Right ventricle myocardium superior (tissue), 1 donor: ENCODE data around the gene SCN2B. TPM values are rescaled to one million over a fixed set of nuclear protein-coding genes. Genes with fewer than 3 reads are reported as not detected.
"Not testable (repeated sequence)": the region's sequence is repeated elsewhere in the genome, so short reads cannot be mapped to it uniquely, and the experiment has no call there.

Source experiments
- ATAC-seq: fragments of 200-7000 bp; cut with Tn5 transposase; one replicate; pipeline ENCODE4 v1.9.1; 2020; ENCODE audit warnings: mild to moderate bottlenecking; ENCODE audit not compliant: poor library complexity
- DNase-seq: peaks from one replicate; pipeline ENCODE4 v3.0.0-alpha.2; 2020
- intact Hi-C: fragments of 100-400 bp; cut with DNase I; formaldehyde crosslinking; loops from one replicate; pipeline ENCODE4 v1.11.2; 2022
- total RNA-seq: library from RNA; stranded (reverse); fragmentation: NEBNext Ultra II Directional; extraction: Animal tissue kit (Norgen Biotek cat#: 25700); gene quantifications from one replicate; pipeline ENCODE4 v1.2.1, GENCODE V29; 2021
- donor health status: DM: no; HTN: yes; CAD: no; lungs with severe emphysema.

The SCN2B gene
- total RNA-seq, 1 donor from 2014 or later, result 17.6 TPM

DNA sequence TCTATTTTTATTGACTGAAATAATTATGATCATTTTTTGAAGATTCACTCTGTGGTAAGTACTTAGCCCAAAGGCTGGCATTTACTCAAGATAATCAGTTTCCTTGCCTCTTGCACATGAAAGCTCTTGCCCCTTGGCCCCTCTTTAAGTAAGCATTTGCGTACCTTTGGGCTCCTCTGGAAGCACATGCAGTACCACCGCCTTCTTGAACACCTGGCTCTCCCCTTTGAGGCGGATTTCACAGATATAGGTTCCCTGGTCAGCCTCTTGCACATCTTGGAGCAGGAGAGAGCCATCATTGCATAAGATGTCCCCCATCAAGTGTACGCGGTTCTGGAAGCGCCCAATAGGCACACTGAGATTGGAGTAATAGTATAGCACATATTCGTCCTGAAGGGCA lies 33.9 kb upstream of the SCN2B start:
- ATAC-seq, result no peak
- no peak for DNase-seq
- intact Hi-C loops, result no loop called here

DNA sequence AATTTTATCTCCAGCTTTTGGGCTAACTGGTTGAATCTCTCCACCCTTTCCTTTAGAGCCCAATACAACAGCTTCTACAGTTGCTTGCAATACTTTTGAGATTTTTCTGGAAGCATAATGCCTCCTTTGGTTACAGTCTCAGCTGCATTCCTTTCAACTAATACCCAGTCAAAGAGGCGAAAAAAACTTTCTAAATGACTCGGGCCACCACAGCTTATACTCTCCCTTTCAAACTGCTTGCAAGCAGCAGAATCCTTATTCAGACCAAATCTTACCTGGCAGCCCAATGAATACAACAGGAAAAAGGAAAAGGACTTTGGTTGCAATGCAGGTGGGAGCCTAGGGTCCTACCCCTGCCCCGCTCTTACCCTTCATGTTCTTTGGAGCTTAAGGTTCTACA lies 32.6 kb upstream of the SCN2B start:
- intact Hi-C loops, result no loop called here
- ATAC-seq (no peak), DNase-seq (no peak)

DNA sequence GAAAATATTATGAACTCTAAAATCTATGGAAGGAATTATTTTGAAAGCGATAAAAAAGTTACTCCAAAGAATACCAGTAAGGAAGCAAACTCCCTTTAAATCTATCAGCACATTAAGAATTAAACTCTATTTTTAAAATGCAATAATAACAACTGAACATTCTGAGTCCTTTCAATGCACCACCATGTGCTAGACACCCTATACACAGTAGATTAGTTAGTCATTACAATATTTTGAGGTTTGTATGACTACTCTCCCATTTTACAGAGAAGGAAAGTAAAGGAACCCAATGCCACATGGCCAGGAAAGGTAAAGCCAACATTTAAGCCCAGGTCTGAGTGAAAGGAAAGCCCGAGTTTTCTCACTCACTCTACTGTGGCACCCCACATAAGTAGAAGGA lies 30.6 kb upstream of the SCN2B start:
- intact Hi-C loops, result no loop called here
- DNase-seq (no peak), ATAC-seq (no peak)

DNA sequence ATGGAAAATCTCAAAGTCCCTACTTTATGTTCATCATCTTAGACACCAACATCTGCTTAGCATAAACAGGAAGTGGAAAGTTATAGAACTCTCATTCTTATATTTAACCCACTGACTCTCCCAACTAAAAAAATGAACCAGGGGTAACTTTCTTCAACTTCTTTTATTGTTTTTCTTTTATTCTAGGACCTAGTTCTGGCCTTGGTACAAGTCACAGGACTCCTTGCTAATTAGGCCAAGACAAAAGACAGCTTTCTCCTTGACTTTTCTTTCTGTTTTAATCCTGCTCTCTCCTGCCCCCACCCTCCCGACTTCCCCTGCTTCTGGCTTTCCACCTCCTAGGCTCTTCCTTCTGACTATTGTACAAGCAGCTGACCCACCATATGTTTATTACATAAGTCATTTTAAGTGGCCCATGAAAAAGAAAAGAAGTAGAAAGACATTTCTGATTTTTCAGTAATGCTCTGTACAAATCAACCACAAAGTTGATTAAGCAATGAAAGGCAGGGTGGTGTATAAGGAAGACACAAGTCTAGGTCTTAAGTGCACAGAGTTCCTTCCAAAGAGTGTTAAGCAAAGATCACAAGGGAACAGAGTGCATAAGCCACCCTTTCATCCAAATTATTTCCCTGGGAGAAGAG lies 30.1 kb upstream of the SCN2B start:
- intact Hi-C loops, result no loop called here
- DNase-seq (no peak), ATAC-seq (peak; percentile 51)

DNA sequence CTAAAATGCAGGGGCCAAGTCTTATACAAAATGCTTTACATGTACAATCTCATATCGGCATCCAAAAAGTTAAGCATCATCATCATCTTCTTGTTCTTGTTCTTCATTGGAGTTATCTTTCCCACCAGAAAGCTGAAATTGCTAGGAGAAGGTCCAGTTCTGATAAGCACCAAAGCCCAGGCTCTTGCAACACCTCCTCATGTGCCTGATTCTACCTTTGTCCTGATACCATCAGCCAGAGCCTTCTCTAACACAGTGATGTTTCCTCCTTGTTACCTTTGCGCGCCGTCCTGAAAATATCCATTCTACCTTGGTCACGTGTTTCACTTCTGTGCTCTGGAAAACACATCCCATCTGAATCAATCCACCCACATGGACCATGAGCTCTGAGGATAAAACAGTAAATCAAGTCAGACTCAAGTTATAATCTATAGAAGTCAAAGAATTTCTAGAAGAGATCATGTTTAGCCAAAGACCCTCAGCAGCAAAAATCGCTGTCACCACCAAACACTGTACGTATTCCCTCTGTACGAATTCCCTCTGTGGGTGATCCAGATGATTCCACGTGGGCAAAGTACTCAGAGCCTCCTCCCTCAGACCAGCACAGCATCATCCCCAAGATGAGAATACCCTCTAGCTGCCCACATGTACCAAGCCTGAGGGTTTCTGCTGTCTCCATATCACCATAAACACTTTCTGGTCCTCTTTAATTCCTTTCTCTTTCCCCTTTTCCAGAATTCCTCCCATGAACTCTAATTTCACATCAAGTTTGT lies 29.4 kb upstream of the SCN2B start:
- DNase-seq, result no peak
- no peak for ATAC-seq
- intact Hi-C loops, result no loop called here

DNA sequence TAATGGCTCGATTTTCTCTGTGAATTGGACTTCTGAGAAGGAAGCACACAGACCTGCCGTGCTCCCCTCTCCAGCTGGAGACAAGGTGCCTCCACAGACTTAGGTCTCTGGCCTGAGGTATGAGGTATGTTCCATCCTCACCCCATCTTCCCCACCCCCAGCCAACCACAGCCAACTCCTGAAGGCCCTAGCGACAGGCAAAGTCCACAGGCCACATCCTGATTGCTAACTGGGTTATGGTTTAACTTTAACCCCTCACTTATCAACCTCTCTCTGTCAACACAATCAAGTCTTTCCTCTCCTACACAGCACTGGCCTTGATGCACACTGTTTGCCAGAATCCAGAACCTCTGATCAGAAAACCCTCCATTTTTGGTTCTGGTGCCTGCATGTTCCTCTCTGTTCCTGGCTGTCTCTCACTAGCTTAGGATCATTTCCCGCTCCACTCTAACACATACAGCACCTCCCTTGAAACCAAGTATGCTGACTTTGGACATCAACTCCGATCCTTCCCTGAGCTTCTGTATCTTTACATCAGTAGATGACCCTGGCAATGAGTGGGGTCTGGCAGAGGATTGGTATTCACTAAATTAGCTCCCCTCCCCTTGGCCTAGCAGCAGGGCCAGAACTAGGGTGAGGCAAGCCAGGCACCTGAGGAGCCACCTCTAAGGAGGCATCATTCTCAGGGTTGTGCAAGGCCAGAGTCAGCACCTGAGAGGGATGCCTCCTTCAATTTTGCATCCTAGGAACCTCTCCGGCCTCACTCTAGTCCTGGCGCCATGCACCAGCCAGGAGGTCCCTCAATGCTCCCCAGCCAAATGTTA lies 26.4 kb upstream of the SCN2B start:
- intact Hi-C loops, result loop anchor here (5.0 kb wide), 1 partner anchor 84 kb away; no protein-coding TSS in a partner anchor
- ATAC-seq (no peak), DNase-seq (no peak)

DNA sequence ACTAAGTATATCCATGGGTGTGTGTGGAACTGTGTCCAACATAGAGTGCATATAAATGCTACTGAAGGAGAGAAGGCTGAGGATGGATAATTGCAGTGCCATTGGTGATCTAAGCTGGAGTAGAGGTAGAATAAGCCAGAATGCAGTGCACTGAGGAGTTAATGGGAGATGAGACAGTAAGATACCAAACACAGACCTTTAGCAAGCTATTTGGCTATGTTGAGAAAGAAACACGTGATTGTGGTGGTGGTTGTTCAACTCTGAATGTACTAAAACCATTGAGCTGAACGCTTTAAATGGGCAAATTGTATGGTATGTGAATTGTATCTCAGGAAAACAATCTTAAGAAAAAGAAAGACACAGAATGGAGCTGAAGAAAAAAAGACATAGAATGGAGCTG lies 25.5 kb upstream of the SCN2B start:
- intact Hi-C loops, result loop anchor here (5.0 kb wide), 1 partner anchor 85 kb away; no protein-coding TSS in a partner anchor
- no peak for ATAC-seq
- DNase-seq, result no peak

DNA sequence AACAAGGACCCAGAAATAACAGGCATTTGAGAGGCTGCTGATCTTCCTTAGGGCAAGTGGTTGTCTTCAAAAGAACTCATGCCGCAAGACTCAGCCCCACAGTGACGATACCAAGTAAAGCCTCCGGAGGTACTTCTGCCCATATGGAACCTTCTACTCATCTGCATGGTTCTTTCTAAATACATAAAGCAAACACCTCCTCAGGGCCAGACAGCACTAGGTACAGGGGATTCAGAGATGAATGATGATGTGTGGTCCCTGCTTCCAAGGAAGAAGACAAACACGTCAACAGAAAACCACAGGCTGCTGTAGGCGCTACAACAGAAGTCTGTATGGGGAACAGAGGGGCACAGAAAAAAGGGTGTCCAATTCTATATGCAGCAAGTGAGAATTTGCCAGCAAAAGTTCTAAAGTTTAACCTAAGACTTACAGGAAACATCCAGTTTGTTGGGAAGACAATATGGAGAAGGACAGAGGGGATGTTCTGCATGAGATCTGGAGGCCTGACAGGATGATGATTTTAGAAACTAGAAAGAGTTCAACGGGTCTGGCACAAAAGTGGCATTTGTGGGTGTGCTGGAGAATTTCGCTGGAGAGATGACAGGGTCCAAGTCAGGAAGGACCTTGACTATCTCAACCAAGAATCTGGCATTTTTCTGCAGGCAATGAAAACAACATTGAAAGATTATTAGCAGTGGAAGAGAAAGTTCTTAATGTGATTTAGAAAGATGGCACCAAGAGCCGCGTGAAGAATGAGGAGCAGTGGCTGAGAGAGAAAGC lies 24.7 kb upstream of the SCN2B start:
- ATAC-seq (no peak), DNase-seq (no peak)
- intact Hi-C loops, result loop anchor here (5.0 kb wide), 1 partner anchor 86 kb away; no protein-coding TSS in a partner anchor

DNA sequence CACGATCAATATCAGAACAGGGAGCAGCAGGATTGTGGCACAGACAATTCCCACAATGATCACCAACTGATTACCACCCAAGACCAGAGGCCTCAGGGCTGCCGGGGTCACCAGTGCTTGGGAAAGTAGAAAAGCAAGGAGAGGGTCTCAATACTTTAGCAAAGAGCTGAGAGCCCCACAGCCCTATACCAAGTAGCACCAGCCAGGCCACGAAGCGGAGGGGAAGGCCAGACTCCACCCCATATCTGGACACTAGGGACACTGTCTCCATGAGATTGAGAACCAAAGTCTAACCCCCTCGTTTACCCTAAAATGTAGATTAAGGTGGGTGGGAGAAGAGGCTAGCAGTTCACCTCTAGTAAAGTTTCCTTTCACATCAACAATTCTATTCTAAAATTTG lies 24.1 kb upstream of the SCN2B start:
- intact Hi-C loops, result loop anchor here (5.0 kb wide), 1 partner anchor 87 kb away; no protein-coding TSS in a partner anchor
- no peak for DNase-seq

DNA sequence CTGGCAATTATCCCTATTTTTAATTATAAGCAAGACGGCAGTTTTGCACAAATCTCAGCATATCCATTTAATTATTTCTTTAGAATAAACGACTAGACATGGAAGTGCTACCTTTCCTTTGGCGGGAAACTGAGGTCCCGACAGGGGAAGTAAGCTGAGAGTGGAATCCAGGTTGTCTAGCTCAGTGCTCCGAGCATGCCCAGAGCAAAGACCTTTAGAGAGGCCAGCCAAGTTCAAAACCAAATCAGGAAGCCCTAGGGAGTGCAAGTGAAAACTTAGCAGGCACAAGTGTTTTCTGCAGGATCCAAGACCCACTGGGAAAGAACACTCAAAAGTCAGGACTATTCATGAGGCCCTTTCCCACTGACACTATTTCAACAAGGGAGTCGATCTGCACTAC lies 22.7 kb upstream of the SCN2B start:
- intact Hi-C loops, result loop anchor here (5.0 kb wide), 1 partner anchor 153 kb away; no protein-coding TSS in a partner anchor
- DNase-seq, result no peak
- no peak for ATAC-seq

More for the DNA sequence above, 24.1 kb upstream of the SCN2B start:
- ATAC-seq, result no peak

DNA sequence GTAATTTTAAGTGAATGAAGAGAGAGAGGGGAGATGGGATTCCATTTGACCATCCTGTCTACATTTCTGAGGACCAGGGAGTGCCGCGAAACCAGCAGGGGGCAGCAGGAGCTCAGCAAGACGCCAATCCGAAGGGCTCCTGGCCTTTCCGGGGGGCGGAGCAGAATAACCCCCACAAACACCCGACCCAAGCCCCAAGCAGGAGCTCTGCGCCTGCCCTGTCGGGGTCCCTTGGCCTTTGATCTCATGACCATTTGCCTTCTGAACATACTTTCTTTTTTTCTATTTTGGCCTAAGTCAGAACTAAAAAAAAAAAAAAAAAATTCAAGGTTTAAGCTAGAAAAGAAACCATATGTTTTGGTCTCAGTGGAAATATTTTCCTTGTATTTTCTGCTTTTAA lies 21.9 kb upstream of the SCN2B start:
- intact Hi-C loops, result loop anchor here (5.0 kb wide), 1 partner anchor 154 kb away; no protein-coding TSS in a partner anchor
- DNase-seq (peak; percentile 90), ATAC-seq (peak; percentile 66)

DNA sequence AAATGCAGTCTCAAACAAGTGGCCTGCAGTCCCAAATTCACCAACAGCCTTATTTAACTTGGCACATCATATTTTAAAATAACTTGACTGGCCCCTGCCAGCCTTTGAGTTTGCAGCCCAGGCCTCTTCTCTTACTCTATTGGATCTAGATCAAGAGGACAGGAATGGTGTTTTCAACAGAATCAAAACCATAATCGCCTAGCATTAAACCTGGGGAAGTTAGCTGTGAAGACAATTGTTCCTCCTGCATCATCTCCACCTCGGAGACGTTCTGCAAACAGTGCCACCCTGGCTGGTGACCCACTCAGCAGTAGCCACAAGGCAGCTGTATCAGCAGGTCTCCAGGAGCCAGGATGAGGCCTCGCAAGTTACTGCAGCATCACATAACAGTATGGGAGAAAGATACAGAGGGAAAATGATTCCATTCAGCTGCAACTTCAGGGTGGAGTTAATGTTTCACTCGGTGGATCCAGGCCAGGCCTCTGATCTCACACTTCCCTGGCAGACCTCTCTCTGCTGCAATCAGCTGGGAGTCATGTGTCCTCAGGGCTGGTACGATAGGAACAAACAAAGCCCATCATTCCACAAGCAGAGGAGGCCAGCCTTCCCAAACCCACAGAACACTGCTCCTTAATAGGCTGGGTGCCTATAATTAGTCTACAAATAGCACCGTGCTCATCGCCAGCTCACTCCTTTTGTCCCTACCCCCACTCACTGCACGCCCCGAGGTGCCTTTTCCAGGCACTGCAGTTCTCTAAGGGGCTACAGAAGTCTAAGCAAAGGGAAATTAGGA lies 18.6 kb upstream of the SCN2B start:
- peak; percentile 86 for DNase-seq
- intact Hi-C loops, result loop anchor here (5.0 kb wide), 1 partner anchor 157 kb away; no protein-coding TSS in a partner anchor
- peak; percentile 95 for ATAC-seq

DNA sequence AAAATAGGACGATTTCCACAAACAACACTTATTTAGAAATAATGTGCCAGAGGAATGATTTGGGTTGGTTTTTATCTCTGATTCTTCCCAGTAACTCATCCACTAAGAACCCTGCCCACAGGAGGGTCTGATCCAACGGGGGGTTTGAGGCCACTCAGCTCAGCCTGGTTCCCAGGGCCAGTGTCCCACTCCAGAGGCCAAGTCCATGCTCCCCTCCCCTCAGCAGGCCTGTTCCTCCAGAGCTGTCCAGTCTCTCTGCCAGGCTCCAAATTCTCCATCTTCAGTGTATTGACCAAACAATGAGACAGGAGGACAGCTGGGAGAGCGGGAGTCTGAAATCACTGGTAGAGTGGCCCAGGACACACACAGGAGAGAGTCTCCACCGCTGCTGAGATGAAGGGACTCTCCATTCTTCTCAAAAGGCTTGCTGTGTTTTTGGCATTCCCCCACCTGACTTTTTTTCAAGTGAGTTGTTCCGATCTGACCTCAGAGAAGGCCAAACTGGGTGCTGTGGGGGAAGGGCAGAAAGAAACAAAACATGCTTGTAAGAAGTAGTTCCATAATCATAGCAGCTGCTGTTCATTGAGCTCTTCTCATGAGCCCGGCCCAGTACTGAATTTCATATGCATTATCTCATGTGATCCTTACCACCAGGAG lies 17.6 kb upstream of the SCN2B start:
- DNase-seq, result no peak
- peak; percentile 3 for ATAC-seq
- intact Hi-C loops, result no loop called here

DNA sequence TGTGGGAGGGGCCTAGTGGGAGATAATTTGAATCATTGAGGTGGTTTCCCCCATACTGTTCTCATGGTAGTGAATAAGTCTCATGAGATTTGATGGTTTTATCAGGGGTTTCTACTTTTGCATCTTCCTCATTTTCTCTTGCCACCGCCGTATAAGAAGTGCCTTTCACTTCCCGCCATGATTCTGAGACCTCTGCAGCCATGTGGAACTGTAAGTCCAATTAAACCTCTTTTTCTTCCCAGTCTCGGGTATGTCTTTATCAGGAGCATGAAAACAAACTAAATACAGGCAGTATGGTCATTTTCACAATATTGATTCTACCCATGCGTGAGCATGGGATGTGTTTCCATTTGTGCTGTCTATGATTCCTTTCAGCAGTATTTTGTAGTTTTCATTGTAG lies 16.4 kb upstream of the SCN2B start:
- ATAC-seq, DNase-seq, intact Hi-C loops: not testable (repeated sequence)

DNA sequence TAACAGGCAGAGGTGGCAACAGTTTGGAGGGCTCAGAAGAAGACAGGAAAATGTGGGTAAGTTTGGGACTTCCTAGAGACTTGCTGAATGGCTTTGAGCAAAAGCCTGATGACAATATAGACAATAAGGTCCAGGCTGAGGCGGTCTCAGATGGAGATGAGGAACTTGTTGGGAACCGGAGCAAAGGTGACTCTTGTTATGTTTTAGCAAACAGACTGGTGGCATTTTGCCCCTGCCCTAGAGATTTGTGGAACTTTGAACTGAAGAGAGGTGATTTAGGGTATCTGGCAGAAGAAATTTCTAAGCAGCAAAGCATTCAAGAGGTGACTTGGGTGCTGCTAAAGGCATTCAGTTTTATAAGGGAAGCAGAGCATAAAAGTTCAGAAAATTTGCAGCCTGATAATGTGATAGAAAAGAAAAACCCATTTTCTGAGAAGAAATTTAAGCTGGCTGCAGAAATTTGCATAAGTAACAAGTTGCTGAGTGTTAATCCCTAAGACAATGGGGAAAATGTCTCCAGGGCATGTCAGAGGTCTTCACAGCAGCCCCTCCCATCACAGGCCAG lies 14.6 kb upstream of the SCN2B start:
- ATAC-seq, intact Hi-C loops, DNase-seq: not testable (repeated sequence)

DNA sequence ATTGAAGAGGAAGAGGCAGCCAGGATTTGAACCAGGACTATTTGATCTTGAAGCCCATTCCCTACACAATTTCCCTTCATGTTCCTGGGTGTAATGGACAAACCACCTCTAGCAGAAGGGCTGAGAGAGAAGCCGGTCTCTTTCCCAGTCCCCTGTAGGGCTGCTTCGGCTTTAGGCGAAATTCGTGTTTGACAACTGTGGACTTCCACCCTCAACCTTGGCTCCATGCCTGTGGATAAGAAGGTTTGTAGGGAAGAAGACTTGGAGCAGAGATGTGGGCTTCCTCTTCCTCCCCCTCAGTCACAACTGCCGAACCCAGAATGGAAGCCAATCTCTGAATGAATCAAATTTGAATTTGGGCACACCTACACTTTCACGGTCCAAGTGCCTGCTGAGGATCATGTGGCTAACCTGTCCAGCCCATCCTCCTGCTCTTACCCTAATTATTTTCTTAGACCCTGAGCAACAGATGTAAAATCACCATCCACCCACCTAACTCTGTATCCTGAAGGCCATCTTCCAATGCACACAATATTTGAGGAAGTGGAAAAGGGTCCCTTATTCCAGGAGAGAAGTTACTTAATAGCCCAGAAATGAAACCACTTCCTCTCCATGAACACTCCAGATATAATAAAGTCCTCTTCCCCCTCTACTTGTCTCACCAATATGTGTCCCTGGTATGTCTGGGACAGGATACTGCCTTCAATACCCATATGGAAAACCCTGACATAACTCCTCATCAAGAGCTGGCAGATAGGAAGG lies 10.1 kb upstream of the SCN2B start:
- no peak for DNase-seq
- ATAC-seq, result peak; percentile 31
- intact Hi-C loops, result no loop called here
